Measurements from ENCODE around the gene C20orf144. TPM values are rescaled to one million over a fixed set of nuclear protein-coding genes. Genes with fewer than 3 reads are reported as not detected.

The C20orf144 gene
- total and polyA plus RNA-seq, 2 experiments from 2014 or later = 0.26 to 0.66 TPM

- TF ChIP-seq ZNF462 (CRISPR knock-in tag; IDR thresholded peaks at IDR 0.05) (no peak), CREB1 (CRISPR knock-in tag; IDR thresholded peaks at IDR 0.05; ENCODE audit: low read depth) (no peak), ETS1 (IDR thresholded peaks at IDR 0.05) (no peak), JUNB (IDR thresholded peaks at IDR 0.05; ENCODE audit: unreplicated experiment) (no peak), ZNF331 (CRISPR knock-in tag; IDR thresholded peaks at IDR 0.05; ENCODE audit: low read depth) (no peak), ZNF114 (CRISPR knock-in tag; IDR thresholded peaks at IDR 0.05) (no peak)
These were observed 2.1 kb downstream of the C20orf144 start (continued) for GRCh38 chr20:33664085-33664761.

GRCh38 chr20:33664762-33665144 is 2.6 kb downstream of the C20orf144 start:
- no peaks in the 10 kb centered on the region for H3K79me2 ChIP-seq (replicated peaks; ENCODE audit: insufficient read depth)
- no peak overlapping the region for H2AFZ ChIP-seq
- peaks cover 23% of the 10 kb centered on the region for H3K27me3 Mint-ChIP-seq (ENCODE audit: insufficient read depth, low read depth, poor library complexity)
- H4K20me1 ChIP-seq (replicated peaks; ENCODE audit: insufficient read depth) = peaks cover 3% of the 10 kb centered on the region
- peaks cover 17% of the 10 kb centered on the region; the same call in 1 of the 2 replicates for H3K27me3 ChIP-seq (ENCODE audit: insufficient read depth)
- DNase-seq (ENCODE audit: low spot score) (no peak), ATAC-seq (no peak)
- H3F3A ChIP-seq (replicated peaks; ENCODE audit: low read depth) = peaks cover 11% of the 10 kb centered on the region; the same call in 1 of the 2 replicates
- H3K27ac ChIP-seq (ENCODE audit: low read depth) = no peak overlapping the region
- H3K27ac Mint-ChIP-seq = no peak overlapping the region; the same call in 1 of the 2 replicates
- H3K36me3 Mint-ChIP-seq (ENCODE audit: low read depth) = peaks cover 14% of the 10 kb centered on the region
- H3K4me1 Mint-ChIP-seq = peaks cover 28% of the 10 kb centered on the region
- H3K36me3 ChIP-seq (ENCODE audit: insufficient read depth) = no peaks in the 10 kb centered on the region
- peak overlapping the region; percentile 76 for H3K4me3 Mint-ChIP-seq
- H3K4me2 ChIP-seq = peak overlapping the region; percentile 91; the same call in 1 of the 2 replicates
- no peaks in the 10 kb centered on the region for H3K9me2 ChIP-seq (ENCODE audit: insufficient read depth)
- no peaks in the 10 kb centered on the region for H3K9me3 Mint-ChIP-seq
- H3K4me3 ChIP-seq = no peak overlapping the region
- peaks cover 14% of the 10 kb centered on the region; the same call in 1 of the 2 replicates for H3K4me1 ChIP-seq (ENCODE audit: insufficient read depth)
- no peak for TF ChIP-seq EZH2 (IDR thresholded peaks at IDR 0.05; ENCODE audit: low read depth, unreplicated experiment)
- TF ChIP-seq ZNF462 (CRISPR knock-in tag; IDR thresholded peaks at IDR 0.05) = no peak
- TF ChIP-seq JUNB (IDR thresholded peaks at IDR 0.05; ENCODE audit: unreplicated experiment) = no peak
- TF ChIP-seq EZH2phosphoT487 (IDR thresholded peaks at IDR 0.05; ENCODE audit: unreplicated experiment) = no peak
